Pericardium fibroblast (primary cell): ENCODE results near the gene EEFSEC. TPM values are rescaled to one million over a fixed set of nuclear protein-coding genes. Genes with fewer than 3 reads are reported as not detected.

Experiments used
- total RNA-seq: library from RNA; depleted of rRNA; stranded (reverse); fragments of >200 nt; gene quantifications from 2 replicates; pipeline ENCODE4 v1.2.3, GENCODE V29; 2015

Gene EEFSEC
- 11.1 and 15.4 TPM in 2 replicates for total RNA-seq

GRCh38 chr3:128153156-128154041, at the start of gene EEFSEC:
Gene EEFSEC, plus strand, starts transcription at chr3:128153481. Its CDS starts 27 bp downstream, at chr3:128153508.

GRCh38 chr3:128123538-128124368, 29.5 kb upstream of the EEFSEC start, which contains the start of gene RUVBL1:
Gene RUVBL1, minus strand, starts transcription at chr3:128123812. Its CDS starts 88 bp downstream, at chr3:128123724.

Other genes with a start within 250 kb of the EEFSEC start
- not detected in 2 replicates for gene KBTBD12, start 238.2 kb upstream of the EEFSEC start, total RNA-seq
- gene SEC61A1, start 101.0 kb upstream of the EEFSEC start, total RNA-seq = 263 and 318 TPM in 2 replicates
- gene RUVBL1, start 29.7 kb upstream of the EEFSEC start, total RNA-seq = 32.3 and 39.3 TPM in 2 replicates